Transverse colon (tissue), 4 donors: ENCODE measurements around the gene EYA2.

Source experiments
- CTCF ChIP-seq, 5 experiments: fragments of 200-600 bp in 3 of 5; fragments of 450-650 bp in 2 of 5; sonication (generic) in 3 of 5; IDR thresholded peaks; 1 replicate in 2 of 5; 2 replicates in 3 of 5; pipeline ENCODE4 v1.5.1; 2016 to 2017; ENCODE audit warnings: antibody characterized with exemption in 5 of 5, inconsistent platforms in 3 of 5, mild to moderate bottlenecking in 2 of 5, moderate library complexity in 1 of 5
- EP300 ChIP-seq: sonication (generic); formaldehyde crosslinking; IDR thresholded peaks from one replicate; pipeline ENCODE4 v1.6.1; 2017; ENCODE audit warnings: antibody characterized with exemption, low read depth
- POLR2A ChIP-seq: fragments of 450-650 bp; IDR thresholded peaks from one replicate; pipeline ENCODE4 v1.6.1; 2016; ENCODE audit warnings: antibody characterized with exemption, mild to moderate bottlenecking, moderate library complexity
- POLR2AphosphoS5 ChIP-seq, 3 donors: sonication (generic); formaldehyde crosslinking; IDR thresholded peaks; one replicate each; pipeline ENCODE4 v1.6.1; 2016; ENCODE audit warnings: antibody characterized with exemption in 3 of 3

- TF ChIP-seq CTCF (IDR thresholded peaks at IDR 0.05) = no peak
- TF ChIP-seq POLR2A = no peak
- TF ChIP-seq EP300 = no peak
- TF ChIP-seq POLR2AphosphoS5 (IDR thresholded peaks at IDR 0.05) = no peak
These were observed 44.2 kb upstream of the EYA2 start for GRCh38 chr20:46850416-46850815.
